Measurements from ENCODE around the gene SAXO2. TPM values are rescaled to one million over a fixed set of nuclear protein-coding genes. Genes with fewer than 3 reads are reported as not detected.
"Not testable (repeated sequence)": the region's sequence is repeated elsewhere in the genome, so short reads cannot be mapped to it uniquely, and the experiment has no call there.

Gene SAXO2
- total and polyA plus RNA-seq, 8 donors, result 1.4 to 21.6 (median 11.9) TPM

- Histone ChIP-seq H3K36me3 (no peaks in the 10 kb centered on the region), H3K4me1 (no peaks in the 10 kb centered on the region), H3K27me3 (no peaks in the 10 kb centered on the region), H3K4me3 (no peak overlapping the region), H3K9me3 (no peaks in the 10 kb centered on the region), H3K27ac (no peak overlapping the region)
- intact Hi-C loops (cut with DNase I), result no loop called here
- no peak for DNase-seq
- no peak for TF ChIP-seq CTCF (IDR thresholded peaks at IDR 0.05)
- no peak for ATAC-seq
Observed at GRCh38 chr15:82317091-82317489, 54.5 kb downstream of the SAXO2 start.

- H3K4me1 ChIP-seq; H3K9me3 ChIP-seq; intact Hi-C loops (cut with DNase I); H3K4me3 ChIP-seq; H3K36me3 ChIP-seq; H3K27ac ChIP-seq; DNase-seq; ATAC-seq; H3K27me3 ChIP-seq: not testable (repeated sequence)
Observed at GRCh38 chr15:82317516-82317915, 54.9 kb downstream of the SAXO2 start.

GRCh38 chr15:82318281-82318680 lies 55.7 kb downstream of the SAXO2 start:
- H3K4me3 ChIP-seq; H3K27ac ChIP-seq; H3K36me3 ChIP-seq; H3K4me1 ChIP-seq; ATAC-seq; H3K27me3 ChIP-seq; H3K9me3 ChIP-seq; DNase-seq; intact Hi-C loops (cut with DNase I): not testable (repeated sequence)

GRCh38 chr15:82319522-82320278 lies 57.1 kb downstream of the SAXO2 start:
- intact Hi-C loops (cut with DNase I); H3K4me3 ChIP-seq; H3K9me3 ChIP-seq; H3K27me3 ChIP-seq; H3K36me3 ChIP-seq; ATAC-seq; H3K4me1 ChIP-seq; H3K27ac ChIP-seq: not testable (repeated sequence)
- DNase-seq, result peak in 1 of 4 donors; percentile 55

- ATAC-seq; H3K36me3 ChIP-seq; intact Hi-C loops (cut with DNase I): not testable (repeated sequence)
Observed at GRCh38 chr15:82320861-82321260, 58.2 kb downstream of the SAXO2 start.

GRCh38 chr15:82322488-82322887 lies 59.9 kb downstream of the SAXO2 start:
- DNase-seq; H3K27me3 ChIP-seq; H3K4me1 ChIP-seq; H3K4me3 ChIP-seq; H3K27ac ChIP-seq; intact Hi-C loops (cut with DNase I); H3K36me3 ChIP-seq; ATAC-seq; H3K9me3 ChIP-seq: not testable (repeated sequence)

More at GRCh38 chr15:82320861-82321260, 58.2 kb downstream of the SAXO2 start:
- H3K27me3 ChIP-seq, H3K27ac ChIP-seq, H3K4me1 ChIP-seq, DNase-seq, H3K9me3 ChIP-seq, H3K4me3 ChIP-seq: not testable (repeated sequence)

GRCh38 chr15:82324831-82325230 lies 62.2 kb downstream of the SAXO2 start:
- H3K4me3 ChIP-seq; ATAC-seq; H3K4me1 ChIP-seq; DNase-seq; H3K9me3 ChIP-seq; H3K27me3 ChIP-seq; intact Hi-C loops (cut with DNase I); H3K36me3 ChIP-seq; H3K27ac ChIP-seq: not testable (repeated sequence)

- H3K27ac ChIP-seq; H3K4me1 ChIP-seq; H3K36me3 ChIP-seq; ATAC-seq; H3K4me3 ChIP-seq; H3K9me3 ChIP-seq; intact Hi-C loops (cut with DNase I); H3K27me3 ChIP-seq: not testable (repeated sequence)
- peak in 1 of 4 donors; percentile 52 for DNase-seq
Observed at GRCh38 chr15:82325646-82326045, 63.0 kb downstream of the SAXO2 start.

GRCh38 chr15:82326896-82327295 lies 64.3 kb downstream of the SAXO2 start:
- intact Hi-C loops (cut with DNase I); H3K4me3 ChIP-seq; H3K4me1 ChIP-seq; H3K27ac ChIP-seq; H3K27me3 ChIP-seq; ATAC-seq; H3K36me3 ChIP-seq; H3K9me3 ChIP-seq: not testable (repeated sequence)
- peak in 1 of 4 donors; percentile 70 for DNase-seq

- H3K9me3 ChIP-seq; H3K36me3 ChIP-seq; ATAC-seq; H3K4me3 ChIP-seq; H3K27me3 ChIP-seq; H3K4me1 ChIP-seq; intact Hi-C loops (cut with DNase I); DNase-seq; H3K27ac ChIP-seq: not testable (repeated sequence)
Observed at GRCh38 chr15:82327372-82327771, 64.8 kb downstream of the SAXO2 start.

GRCh38 chr15:82329039-82329438 lies 66.4 kb downstream of the SAXO2 start:
- H3K4me1 ChIP-seq; intact Hi-C loops (cut with DNase I); H3K27me3 ChIP-seq; H3K36me3 ChIP-seq; H3K9me3 ChIP-seq; H3K27ac ChIP-seq; H3K4me3 ChIP-seq; DNase-seq; ATAC-seq: not testable (repeated sequence)

GRCh38 chr15:82330921-82331320 lies 68.3 kb downstream of the SAXO2 start:
- H3K27me3 ChIP-seq; H3K4me1 ChIP-seq; H3K36me3 ChIP-seq; H3K9me3 ChIP-seq; DNase-seq; H3K27ac ChIP-seq; ATAC-seq; intact Hi-C loops (cut with DNase I); H3K4me3 ChIP-seq: not testable (repeated sequence)
